Esophagus squamous epithelium (tissue), 4 donors: ENCODE data around the gene SLC25A51.

Experiments
- POLR2A ChIP-seq, 4 donors: fragments of 450-650 bp; IDR thresholded peaks; one replicate each; pipeline ENCODE4 v1.6.1; 2017; ENCODE audit warnings: antibody characterized with exemption in 4 of 4, mild to moderate bottlenecking in 4 of 4, moderate library complexity in 3 of 4
- TF ChIP-seq, protein P1 (sequence below), 6 experiments: fragments of 450-650 bp in 4 of 6; fragments of 200-600 bp in 2 of 6; sonication (generic) in 2 of 6; IDR thresholded peaks; one replicate each; pipeline ENCODE4 v1.5.1; 2016 to 2019; ENCODE audit warnings: antibody characterized with exemption in 6 of 6, mild to moderate bottlenecking in 4 of 6, moderate library complexity in 4 of 6

DNA sequence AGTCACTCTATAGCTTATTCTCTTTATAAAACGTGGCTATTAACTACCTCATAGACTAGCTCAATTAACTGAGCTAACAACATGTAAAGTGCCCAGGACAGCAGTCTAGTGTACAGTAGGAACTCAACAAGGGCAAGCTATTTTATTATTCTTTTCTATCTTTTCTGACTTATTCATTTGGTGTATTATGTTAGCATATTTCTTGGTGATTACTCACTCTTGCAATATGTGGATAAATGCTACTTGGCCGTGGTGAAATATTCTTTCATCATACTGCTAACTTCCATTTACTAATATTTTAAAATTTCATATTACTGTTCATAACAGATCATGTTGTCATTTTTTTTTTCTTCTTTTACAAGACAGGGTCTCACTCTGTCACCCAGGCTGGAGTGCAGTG lies 4.9 kb downstream of the SLC25A51 start:
- TF ChIP-seq, protein P1, sequence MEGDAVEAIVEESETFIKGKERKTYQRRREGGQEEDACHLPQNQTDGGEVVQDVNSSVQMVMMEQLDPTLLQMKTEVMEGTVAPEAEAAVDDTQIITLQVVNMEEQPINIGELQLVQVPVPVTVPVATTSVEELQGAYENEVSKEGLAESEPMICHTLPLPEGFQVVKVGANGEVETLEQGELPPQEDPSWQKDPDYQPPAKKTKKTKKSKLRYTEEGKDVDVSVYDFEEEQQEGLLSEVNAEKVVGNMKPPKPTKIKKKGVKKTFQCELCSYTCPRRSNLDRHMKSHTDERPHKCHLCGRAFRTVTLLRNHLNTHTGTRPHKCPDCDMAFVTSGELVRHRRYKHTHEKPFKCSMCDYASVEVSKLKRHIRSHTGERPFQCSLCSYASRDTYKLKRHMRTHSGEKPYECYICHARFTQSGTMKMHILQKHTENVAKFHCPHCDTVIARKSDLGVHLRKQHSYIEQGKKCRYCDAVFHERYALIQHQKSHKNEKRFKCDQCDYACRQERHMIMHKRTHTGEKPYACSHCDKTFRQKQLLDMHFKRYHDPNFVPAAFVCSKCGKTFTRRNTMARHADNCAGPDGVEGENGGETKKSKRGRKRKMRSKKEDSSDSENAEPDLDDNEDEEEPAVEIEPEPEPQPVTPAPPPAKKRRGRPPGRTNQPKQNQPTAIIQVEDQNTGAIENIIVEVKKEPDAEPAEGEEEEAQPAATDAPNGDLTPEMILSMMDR (IDR thresholded peaks at IDR 0.05) = no peak
- no peak for TF ChIP-seq POLR2A (IDR thresholded peaks at IDR 0.05)
